Osteocyte (in vitro differentiated cells): ENCODE data around the gene DOCK3. TPM values are rescaled to one million over a fixed set of nuclear protein-coding genes. Genes with fewer than 3 reads are reported as not detected.
"Not testable (repeated sequence)": the region's sequence is repeated elsewhere in the genome, so short reads cannot be mapped to it uniquely, and the experiment has no call there.

ENCODE experiments used
- DNase-seq: peaks from one replicate; pipeline ENCODE4 v3.0.0; 2021; ENCODE audit warnings: mixed read lengths; ENCODE audit not compliant: unreplicated experiment; ENCODE audit errors: extremely low spot score
- H3K27ac Mint-ChIP-seq: one replicate; pipeline ENCODE4 v1.8.0; 2021; ENCODE audit warnings: mild to moderate bottlenecking, mixed read lengths; ENCODE audit not compliant: unreplicated experiment
- H3K27me3 Mint-ChIP-seq: one replicate; pipeline ENCODE4 v1.8.0; 2021; ENCODE audit warnings: mixed read lengths; ENCODE audit not compliant: unreplicated experiment
- H3K36me3 Mint-ChIP-seq: one replicate; pipeline ENCODE4 v1.8.0; 2021; ENCODE audit warnings: mixed read lengths; ENCODE audit not compliant: unreplicated experiment
- H3K4me1 Mint-ChIP-seq: one replicate; pipeline ENCODE4 v1.8.0; 2021; ENCODE audit warnings: mixed read lengths; ENCODE audit not compliant: unreplicated experiment
- H3K4me3 Mint-ChIP-seq: one replicate; pipeline ENCODE4 v1.8.0; 2021; ENCODE audit warnings: mild to moderate bottlenecking, moderate library complexity, mixed read lengths; ENCODE audit not compliant: unreplicated experiment
- H3K9me3 Mint-ChIP-seq: one replicate; pipeline ENCODE4 v1.8.0; 2021; ENCODE audit warnings: mixed read lengths; ENCODE audit not compliant: unreplicated experiment
- CTCF ChIP-seq: fragments of 200-600 bp; sonication (generic); IDR thresholded peaks from 2 replicates; pipeline ENCODE4 v1.5.0; 2021; ENCODE audit warnings: antibody characterized with exemption, mild to moderate bottlenecking, moderate library complexity
- total RNA-seq: library from RNA; stranded (reverse); gene quantifications from 2 replicates; pipeline ENCODE4 v1.2.1, GENCODE V29; 2021

Gene DOCK3
- total RNA-seq, 1 donor from 2014 or later = 0.24 TPM

- no peaks in the 10 kb centered on the region for H3K4me1 Mint-ChIP-seq
- DNase-seq = no peak
- H3K27me3 Mint-ChIP-seq = no peaks in the 10 kb centered on the region
- no peaks in the 10 kb centered on the region for H3K36me3 Mint-ChIP-seq
- TF ChIP-seq CTCF = no peak
- no peak overlapping the region for H3K27ac Mint-ChIP-seq
- no peak overlapping the region for H3K4me3 Mint-ChIP-seq
- peaks cover 5% of the 10 kb centered on the region for H3K9me3 Mint-ChIP-seq
Measured at GRCh38 chr3:51198477-51198876, 523.8 kb downstream of the DOCK3 start.

- not testable (repeated sequence) for H3K27me3 Mint-ChIP-seq, H3K27ac Mint-ChIP-seq, H3K4me1 Mint-ChIP-seq, H3K36me3 Mint-ChIP-seq, DNase-seq, H3K9me3 Mint-ChIP-seq, H3K4me3 Mint-ChIP-seq
Measured at GRCh38 chr3:51199296-51199695, 524.6 kb downstream of the DOCK3 start.

- Mint-ChIP-seq H3K27ac (no peak overlapping the region), H3K36me3 (no peaks in the 10 kb centered on the region), H3K9me3 (no peaks in the 10 kb centered on the region), H3K27me3 (no peaks in the 10 kb centered on the region), H3K4me3 (no peak overlapping the region), H3K4me1 (no peaks in the 10 kb centered on the region)
- TF ChIP-seq CTCF = no peak
- DNase-seq = no peak
Measured at GRCh38 chr3:51216291-51216690, 541.6 kb downstream of the DOCK3 start.

GRCh38 chr3:51221959-51222358 lies 547.2 kb downstream of the DOCK3 start:
- Mint-ChIP-seq H3K27ac (no peak overlapping the region), H3K36me3 (no peaks in the 10 kb centered on the region), H3K4me1 (no peaks in the 10 kb centered on the region), H3K4me3 (no peak overlapping the region), H3K9me3 (no peaks in the 10 kb centered on the region), H3K27me3 (peaks cover 10% of the 10 kb centered on the region)
- TF ChIP-seq CTCF = no peak
- no peak for DNase-seq

GRCh38 chr3:51224283-51224682 lies 549.6 kb downstream of the DOCK3 start:
- no peak overlapping the region for H3K27ac Mint-ChIP-seq
- H3K9me3 Mint-ChIP-seq = no peaks in the 10 kb centered on the region
- no peak overlapping the region for H3K4me3 Mint-ChIP-seq
- H3K27me3 Mint-ChIP-seq = peaks cover 10% of the 10 kb centered on the region
- TF ChIP-seq CTCF = no peak
- H3K4me1 Mint-ChIP-seq = no peaks in the 10 kb centered on the region
- no peaks in the 10 kb centered on the region for H3K36me3 Mint-ChIP-seq
- no peak for DNase-seq

GRCh38 chr3:51224843-51225242 lies 550.1 kb downstream of the DOCK3 start:
- Mint-ChIP-seq H3K4me3 (no peak overlapping the region), H3K27ac (no peak overlapping the region), H3K9me3 (no peaks in the 10 kb centered on the region), H3K4me1 (no peaks in the 10 kb centered on the region), H3K36me3 (no peaks in the 10 kb centered on the region), H3K27me3 (peaks cover 10% of the 10 kb centered on the region)
- no peak for DNase-seq
- no peak for TF ChIP-seq CTCF
